RKO (cell line): ENCODE data around the gene SBF2.

Experiments
- DNase-seq: peaks from one replicate; pipeline ENCODE4 v3.0.0-alpha.2; 2016; ENCODE audit warnings: low spot score

SBF2 gene

GRCh38 chr11:9806946-9807687 lies 486.9 kb downstream of the SBF2 start:
- DNase-seq, result no peak

- DNase-seq, result no peak
Observed at GRCh38 chr11:9804419-9804902, 489.6 kb downstream of the SBF2 start.

DNA sequence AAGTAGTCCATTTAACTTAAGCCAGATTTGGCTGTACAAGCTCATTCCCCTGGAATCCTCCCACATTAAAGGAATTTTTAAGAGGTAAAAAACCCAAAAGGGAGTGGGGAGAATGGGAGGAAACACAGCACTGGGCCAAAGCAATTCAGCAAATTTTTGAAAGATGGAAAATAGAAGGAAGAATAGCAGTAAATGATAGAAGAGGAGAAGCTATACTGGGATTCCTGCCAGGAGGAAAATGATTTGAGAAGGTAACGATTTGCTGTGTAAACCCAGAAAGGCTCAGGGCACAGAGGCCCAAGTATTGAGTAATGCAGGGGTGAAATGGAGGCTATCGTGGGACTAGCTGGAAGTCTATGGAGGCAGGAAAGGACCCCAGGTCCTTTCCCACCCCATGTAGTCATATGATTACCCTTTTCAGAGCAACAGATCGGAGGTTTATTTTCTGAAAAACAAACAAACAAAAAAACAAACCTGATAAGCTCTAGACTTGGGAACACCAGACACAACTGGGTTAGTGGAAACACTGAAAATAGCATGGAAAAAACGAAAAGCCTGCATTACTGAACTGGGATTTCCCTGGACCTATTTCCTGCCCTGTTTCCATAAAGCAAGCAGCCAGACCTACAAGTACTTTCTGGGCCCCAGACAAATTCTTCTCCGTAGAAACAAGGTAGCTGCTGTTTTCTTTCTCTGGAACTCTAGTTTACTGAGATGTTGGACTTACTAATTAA lies 490.2 kb downstream of the SBF2 start:
- no peak for DNase-seq

DNA sequence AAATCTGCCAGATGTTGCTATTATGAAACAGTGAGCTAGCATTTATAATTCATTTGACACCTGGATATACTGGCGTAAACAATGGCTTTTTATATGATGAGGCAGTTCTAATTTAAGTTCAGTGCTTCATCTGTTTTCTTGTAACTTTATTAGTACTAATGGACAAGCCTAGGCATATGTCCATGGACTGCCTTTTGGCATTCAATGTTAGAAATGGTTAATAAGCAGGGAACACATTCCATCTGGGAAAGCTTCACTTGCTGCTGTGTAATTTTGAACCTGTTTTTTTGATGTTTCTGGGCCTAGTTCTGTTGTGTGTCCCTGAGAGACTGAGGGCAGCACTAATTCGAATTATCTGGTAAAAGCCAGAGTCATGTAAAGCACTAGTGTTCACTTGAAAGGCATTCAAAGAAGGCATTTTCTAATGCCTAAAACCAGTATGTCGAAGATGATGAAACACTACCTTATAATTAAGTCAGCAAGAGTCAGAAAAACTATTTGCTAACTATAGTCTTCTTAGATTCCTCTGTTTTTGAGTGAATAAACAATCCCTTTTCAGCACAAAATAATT lies 491.6 kb downstream of the SBF2 start:
- peak; percentile 26 for DNase-seq

DNA sequence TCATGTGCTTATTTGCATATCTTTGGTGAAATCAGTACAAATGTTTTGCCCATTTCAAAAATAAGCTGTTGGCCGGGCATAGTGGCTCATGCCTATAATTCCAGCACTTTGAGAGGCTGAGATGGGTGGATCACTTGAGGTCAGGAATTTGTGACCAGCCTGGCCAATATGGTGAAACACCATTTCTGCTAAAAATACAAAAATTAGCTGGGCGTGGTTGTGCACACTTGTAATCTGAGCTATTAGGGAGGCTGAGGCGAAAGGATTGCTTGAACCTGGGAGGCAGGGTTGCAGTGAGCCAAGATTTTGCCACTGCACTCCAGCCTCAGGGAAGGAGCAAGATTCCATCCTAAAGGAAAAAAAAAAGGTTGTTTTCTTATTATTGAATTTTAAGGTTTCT lies 494.1 kb downstream of the SBF2 start:
- no peak for DNase-seq

DNA sequence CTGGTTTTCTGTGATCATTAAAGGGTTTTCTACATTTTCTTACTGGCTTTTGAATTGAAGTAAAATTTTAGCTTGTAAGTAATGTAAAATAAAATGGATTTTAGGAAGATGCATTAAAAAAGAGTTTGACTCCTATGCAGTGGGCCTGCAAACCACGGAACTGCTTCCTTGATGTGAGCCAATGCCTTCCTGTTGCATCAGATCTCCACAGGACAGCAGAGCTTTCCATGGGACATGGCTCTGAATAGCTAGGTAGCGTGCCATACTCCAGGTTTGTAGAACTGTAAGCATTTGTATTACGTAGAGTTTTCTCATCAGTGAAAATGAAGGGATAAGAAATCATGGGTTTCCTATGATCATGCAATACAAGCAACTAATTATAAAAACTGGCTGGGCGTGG lies 496.7 kb downstream of the SBF2 start:
- no peak for DNase-seq

- DNase-seq, result no peak
Observed at GRCh38 chr11:9796854-9797253, 497.2 kb downstream of the SBF2 start.

DNA sequence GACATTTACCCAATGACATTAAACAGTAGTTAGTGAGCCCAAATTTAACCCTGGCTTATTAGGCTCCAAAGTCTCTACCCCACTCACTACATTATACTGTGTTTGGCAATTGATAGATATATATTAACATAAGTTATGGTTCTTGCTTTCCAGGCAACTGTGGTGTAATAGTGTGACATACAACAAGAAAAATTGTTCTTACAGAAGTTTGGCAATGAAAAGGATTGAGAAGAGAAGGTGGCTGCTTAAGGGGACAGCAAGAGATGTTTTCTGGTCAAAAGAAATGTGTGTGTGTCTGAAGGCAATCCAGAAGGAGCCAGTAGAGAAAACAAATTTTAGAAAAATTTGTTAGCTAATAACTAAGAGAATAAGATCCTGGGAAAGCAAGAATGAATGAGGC lies 497.8 kb downstream of the SBF2 start:
- DNase-seq, result no peak

- DNase-seq, result no peak
Observed at GRCh38 chr11:9790703-9791102, 503.3 kb downstream of the SBF2 start.

- no peak for DNase-seq
Observed at GRCh38 chr11:9789910-9790309, 504.1 kb downstream of the SBF2 start.

DNA sequence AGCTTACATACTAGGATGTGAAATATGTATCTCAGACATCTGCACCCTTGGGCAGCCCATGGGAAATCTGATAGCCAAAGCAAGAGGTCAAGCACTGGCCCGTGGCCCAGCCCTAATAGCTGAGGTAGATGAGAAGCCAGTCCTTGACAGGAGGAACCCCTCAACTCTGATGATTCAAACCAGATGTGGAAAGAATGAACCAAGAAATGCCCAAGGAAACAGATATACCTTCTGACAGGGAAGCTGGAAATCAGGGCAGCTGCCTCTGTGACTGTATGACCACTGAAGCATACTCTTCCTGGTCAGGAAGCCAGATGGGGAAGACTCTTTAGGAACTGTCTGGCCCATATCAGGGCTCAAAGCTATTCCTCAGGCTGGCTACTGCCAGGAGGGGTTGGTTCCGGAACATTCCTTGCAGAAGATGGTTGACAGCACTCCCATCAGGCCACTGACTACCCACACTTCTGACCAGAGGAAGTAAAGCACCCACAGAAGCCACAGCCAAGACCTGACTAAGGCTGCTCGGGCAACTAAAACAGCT lies 506.0 kb downstream of the SBF2 start:
- DNase-seq, result no peak

GRCh38 chr11:9787260-9787659 lies 506.8 kb downstream of the SBF2 start:
- no peak for DNase-seq

GRCh38 chr11:9784602-9785315 lies 509.3 kb downstream of the SBF2 start:
- DNase-seq, result no peak

DNA sequence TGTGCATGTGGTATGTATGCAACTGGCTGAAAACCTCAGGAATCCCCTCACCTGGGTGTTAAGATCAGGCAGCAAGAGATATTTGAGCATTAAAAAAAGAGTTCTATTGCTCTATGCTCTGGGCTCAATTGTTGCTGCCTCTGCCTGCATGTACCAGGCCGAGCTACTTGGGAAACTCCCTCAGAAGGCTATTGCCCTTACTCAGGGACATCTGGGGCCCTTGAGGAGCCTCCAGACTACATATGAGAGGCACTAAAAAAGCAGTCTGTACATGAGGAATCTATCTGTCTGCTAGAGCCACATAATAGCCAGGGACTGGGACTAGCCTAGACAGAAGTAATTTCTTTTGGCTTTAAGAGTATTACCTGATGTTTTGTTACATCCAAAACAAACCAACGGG lies 510.0 kb downstream of the SBF2 start:
- DNase-seq, result no peak

DNA sequence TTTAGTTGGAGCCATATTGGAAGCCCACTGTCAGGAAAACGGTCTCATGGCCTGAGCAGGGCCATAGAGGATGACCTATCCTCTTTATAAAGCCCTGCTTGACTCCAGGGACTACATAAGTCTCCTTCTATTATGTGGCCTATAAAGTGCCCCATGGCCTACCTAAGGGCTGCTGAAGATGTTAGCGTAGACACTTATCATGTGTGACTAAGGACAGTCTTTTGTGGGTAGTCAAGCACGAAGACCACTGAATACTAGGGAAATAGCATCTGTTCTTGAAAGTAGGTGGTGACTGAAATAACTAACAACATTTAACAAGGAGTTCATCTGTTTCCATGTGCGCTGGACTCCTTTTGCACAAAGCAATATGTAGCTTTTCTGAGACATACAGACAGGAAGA lies 513.1 kb downstream of the SBF2 start:
- no peak for DNase-seq

- no peak for DNase-seq
Observed at GRCh38 chr11:9777525-9777924, 516.5 kb downstream of the SBF2 start.

DNA sequence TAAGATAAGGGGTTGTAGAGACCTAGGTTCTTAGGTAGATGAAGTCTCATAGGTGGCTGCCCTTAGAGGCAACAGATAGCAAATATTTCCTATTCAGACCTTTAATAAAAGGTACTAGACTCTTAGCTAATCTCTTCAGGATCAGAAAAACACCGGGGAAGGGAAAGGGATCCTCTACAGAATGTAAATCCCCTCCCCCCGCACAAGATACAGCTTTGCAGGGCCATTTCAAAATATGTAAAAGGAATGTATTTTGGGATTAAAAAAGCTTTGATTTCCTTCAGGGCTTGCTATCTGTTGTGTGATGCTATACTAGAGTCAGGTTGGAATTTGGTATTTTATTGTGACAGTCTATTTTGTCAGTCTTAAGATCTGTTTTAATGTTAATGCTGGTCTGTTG lies 517.0 kb downstream of the SBF2 start:
- DNase-seq, result no peak

DNA sequence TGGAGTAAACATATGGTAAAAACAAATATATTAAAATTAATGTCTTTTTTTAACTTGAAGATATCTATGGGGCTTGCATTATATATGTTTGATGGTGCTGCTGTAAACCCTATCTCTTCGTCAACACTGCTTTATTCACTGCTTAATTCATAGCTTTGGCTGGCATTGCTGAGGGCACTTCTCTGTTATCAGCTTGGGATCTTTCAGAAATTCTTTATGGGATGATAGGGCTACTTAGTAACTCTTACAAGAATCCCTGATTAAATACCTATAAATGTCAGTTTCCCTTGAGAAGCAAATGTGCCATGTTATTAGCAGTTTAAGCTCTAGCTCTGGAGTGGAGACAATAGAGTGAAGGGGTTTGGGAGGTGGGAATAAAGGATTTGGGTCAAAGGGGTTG lies 517.8 kb downstream of the SBF2 start:
- DNase-seq, result no peak

DNA sequence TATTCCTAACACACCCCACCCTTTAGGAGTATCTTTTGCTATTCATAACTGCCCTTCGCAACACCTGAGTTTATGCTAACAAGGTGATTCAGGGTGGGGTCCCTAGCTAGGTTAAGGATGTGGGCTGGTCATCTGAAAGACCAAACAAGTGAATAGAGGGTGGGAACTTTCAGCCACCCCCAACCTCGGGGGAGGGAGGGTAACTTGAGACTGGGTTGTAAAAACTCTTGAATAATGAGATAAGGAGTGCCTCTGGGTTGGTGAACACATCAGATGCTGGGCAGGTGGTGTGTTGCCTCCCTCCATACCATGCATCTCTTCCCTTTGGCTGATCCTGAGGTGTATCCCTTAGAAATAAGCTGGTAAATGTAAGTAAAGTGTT lies 518.6 kb downstream of the SBF2 start:
- DNase-seq, result no peak

- DNase-seq, result no peak
Observed at GRCh38 chr11:9774591-9775397, 519.2 kb downstream of the SBF2 start.

DNA sequence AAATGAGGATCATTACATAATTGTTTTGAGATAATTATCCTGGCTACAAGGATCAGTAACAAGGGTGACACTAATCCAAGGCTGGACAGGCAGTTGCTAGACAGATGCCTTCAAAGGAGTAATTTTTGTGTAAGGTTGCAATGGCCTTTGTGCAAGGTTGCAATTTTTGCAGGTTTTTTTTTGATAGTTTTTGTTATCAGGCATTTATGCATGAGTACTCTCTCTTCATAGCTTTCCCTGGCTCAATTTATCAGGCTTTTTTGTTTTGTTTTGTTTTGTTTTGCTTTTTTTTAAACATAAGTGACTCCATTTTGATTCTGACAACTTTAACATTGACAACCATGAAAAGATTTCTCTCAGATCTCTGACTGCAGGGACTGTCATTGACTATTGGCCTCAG lies 519.9 kb downstream of the SBF2 start:
- DNase-seq, result no peak

- DNase-seq, result no peak
Observed at GRCh38 chr11:9773524-9773923, 520.5 kb downstream of the SBF2 start.
